ENCODE data around the gene FLNB.
A peak's percentile ranks its signal among the peaks of the same experiment; 100 is the strongest.
"Not testable (repeated sequence)": the region's sequence is repeated elsewhere in the genome, so short reads cannot be mapped to it uniquely, and the experiment has no call there.

FLNB gene

DNA sequence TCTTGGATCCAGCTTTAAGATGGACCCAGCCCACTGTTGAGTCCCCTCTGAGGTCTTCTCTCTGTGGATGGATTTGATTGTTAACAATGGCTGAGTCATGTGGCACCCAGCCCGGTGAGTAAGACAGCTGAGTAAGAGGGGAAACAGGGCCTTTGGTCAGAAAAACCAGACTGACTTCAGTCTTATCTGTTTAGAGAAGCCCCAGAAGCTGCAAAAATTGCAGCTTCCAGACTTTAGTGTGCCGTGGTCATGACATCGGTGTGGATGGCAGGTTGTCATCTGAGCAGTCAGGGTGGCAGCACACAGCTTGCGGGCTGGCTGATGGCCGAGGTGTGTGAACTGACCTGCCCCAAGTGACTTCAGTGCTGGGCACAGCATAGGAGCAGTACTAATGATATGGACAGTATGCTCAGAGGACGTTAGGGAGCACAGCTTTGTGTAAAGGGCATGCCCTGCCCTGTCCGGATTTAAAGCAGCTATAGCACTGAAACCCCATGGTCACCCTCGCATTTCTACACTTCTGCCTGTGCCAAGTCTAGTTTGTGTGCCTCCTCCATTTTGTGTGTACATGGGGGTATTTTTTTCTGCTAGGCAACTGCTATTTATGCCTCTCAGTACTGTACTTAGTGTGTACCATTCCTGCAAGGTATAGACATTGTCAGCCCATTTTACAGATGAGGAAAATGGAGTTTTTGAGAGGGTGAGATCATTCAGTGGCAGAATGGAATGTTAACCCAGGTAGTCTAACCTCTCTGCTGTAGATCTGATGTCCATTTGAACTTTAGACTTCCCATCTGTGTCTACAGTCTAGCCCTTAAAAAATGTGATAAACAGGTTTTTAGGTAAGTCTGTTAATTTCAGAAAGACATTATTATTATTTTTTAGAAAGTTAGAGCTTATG lies 44.4 kb downstream of the FLNB start:
- DNase-seq (ENCODE audit: low read depth), result peak; percentile 93

GRCh38 chr3:58054652-58055051 lies 46.4 kb downstream of the FLNB start:
- no peak for DNase-seq (ENCODE audit: low read depth)

DNA sequence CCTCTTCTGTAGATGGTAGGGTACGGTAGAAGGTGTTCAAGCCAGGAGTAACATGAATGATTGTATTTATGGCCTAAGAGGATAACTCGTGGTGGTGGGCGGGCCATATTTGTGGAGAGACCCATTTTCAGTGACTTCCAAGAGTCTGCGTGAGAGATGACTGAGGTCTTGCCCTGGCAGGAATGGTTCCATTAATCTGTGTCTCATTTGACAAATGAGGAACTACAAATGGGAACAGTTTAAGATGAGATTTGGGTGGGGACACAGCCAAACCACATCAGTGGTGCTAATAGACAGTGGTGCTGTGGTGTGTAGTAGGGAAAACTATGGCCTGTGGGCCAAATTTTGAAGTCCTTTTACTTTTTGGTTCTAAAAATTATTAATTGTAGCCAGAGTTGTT lies 47.1 kb downstream of the FLNB start:
- no peak for DNase-seq (ENCODE audit: low read depth)

GRCh38 chr3:58055891-58056290 lies 47.7 kb downstream of the FLNB start:
- DNase-seq (ENCODE audit: low read depth), result not testable (repeated sequence)

- DNase-seq (ENCODE audit: low read depth), result no peak
Measured at GRCh38 chr3:58058361-58059263, 50.4 kb downstream of the FLNB start.

DNA sequence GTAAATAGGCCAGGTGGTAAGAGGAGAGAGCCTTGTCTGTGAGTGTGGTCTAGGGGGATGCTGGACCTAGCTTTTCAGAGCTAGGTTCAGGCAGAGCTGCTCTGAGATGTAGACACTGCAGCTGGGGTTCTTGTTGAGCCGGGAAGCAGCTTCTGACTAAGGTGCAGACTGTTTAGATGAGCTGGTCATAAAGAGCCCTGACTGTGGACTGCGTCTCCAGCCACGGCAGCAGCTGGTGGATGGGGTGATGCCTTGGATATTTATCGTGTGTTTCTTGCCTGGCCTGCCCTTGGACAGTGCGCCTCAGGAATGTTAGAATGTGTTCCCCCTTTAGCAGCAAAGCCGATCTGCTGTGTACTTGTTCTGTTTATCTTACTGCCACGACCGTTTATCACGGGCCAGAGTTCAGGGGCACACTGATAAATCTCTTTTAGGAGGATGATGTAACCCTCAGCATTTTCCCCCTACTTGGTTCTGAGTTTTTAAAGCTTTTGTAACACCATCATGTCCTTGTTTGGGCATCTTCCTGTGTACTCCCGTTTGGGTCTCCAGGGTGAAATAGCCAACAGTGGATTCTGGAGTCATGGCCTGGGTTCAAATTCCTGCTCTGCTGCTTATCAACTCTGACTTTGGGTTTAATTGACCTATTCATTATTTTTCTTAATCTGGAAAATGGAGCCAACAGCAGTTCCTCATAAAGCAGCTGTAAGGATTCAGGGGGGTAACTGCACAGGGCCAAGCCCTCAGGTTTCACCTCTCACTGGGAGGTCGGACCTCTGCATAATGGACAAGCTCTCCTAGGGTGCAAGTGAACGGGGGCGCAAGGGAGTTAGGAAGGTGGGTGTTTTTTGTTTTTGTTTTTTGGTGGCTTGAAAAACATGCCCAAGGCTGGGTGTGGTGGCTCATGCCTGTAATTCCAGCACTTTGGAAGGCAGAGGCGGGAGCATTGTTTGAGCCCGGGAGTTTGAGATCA lies 51.4 kb downstream of the FLNB start:
- DNase-seq (ENCODE audit: low read depth), result peak; percentile 86

DNA sequence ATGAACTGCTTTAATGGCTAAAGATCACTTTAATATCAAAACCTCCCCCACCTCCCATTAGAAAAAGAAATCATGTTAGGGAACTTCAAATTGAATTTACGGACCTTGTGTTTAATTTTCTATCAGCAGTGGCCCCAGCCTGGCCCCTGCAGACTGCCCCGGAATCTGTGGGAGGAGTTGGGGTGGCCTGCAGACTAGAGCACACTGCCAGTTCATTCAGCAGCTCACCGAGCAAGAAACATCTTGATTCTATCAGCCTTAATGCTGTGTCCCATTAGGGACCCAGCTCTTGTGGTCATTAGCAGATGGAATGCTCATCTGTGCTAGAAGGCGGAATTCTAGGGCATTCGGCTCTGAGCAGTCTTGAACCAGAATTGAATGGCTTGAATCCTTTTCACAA lies 54.2 kb downstream of the FLNB start:
- DNase-seq (ENCODE audit: low read depth), result no peak

- DNase-seq (ENCODE audit: low read depth), result no peak
Measured at GRCh38 chr3:58063022-58063815, 55.0 kb downstream of the FLNB start.

GRCh38 chr3:58064923-58065638 lies 56.9 kb downstream of the FLNB start:
- no peak for DNase-seq (ENCODE audit: low read depth)

DNA sequence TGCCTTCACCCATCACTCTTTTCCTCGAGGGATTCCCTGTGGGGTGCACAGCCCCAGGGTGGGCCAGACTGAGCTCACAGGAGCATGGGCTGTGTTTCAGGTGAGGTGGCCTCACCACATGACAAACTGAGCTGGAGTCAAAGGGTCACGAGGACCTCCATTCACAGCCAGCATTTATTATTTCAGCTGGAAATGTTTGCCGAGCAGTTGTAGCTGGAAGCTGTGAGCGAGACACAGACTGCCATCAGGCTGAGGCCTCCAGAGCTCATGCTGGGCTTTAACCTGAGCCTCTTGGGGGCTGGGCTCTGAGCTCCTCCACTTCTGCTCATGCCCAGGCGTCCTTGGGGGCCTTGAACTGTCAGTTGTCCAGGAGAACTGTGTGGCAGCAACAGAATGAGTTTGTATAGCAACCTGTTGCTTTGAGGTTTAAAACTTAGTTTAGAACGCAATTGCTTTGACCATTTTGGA lies 57.5 kb downstream of the FLNB start:
- DNase-seq (ENCODE audit: low read depth), result no peak

DNA sequence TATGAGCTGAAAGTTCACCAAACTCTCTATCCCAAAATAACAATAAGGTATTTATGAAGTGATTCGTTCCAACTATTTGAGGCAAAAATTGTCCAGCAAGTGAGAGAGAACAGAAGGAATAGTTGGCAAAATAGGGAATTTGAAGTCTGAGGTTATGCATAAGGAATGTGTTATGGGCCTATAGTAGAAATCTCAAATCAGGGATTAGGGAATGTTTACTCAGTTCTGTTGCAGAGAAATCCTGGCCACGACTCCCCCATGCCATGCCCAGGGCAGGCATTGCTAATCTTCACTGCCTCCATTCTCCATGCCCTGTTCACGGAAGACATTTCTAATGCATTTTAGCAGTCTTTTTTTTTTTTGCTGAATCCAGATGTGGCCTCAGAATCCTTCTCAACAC lies 58.6 kb downstream of the FLNB start:
- DNase-seq (ENCODE audit: low read depth), result no peak

DNA sequence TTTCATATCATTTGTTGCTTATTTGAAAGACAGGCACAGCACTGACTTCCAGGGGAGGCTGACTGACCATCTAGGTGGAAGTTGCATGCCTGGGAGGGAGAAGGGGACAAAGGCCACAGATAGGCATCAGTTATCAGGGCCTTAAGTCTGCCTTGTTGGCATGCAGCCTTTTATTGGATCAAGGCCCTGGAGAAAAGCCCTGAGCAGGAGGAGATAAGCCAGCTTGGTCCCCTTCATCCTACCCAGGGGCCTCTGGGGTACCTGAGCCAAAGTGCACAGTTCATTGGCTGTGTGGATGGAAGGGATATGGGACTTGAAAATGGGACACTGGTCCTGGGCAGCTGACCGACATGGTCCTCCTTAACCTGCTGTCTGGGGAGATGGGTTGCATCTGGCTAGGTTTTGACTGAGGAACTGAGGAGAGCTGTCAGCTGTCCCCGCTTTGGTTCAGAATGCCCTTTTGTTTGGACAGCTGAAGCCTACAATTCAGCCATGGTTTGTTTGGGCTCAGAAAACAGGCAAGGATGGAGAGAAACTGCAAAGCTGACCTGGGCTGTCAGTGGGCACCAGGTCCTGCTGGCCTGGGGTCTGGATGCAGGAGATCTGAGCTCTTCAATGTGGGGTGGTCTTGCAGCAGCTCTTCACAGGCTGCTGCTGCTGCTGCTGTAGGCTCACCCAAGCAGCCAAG lies 60.0 kb downstream of the FLNB start:
- DNase-seq (ENCODE audit: low read depth), result no peak

DNA sequence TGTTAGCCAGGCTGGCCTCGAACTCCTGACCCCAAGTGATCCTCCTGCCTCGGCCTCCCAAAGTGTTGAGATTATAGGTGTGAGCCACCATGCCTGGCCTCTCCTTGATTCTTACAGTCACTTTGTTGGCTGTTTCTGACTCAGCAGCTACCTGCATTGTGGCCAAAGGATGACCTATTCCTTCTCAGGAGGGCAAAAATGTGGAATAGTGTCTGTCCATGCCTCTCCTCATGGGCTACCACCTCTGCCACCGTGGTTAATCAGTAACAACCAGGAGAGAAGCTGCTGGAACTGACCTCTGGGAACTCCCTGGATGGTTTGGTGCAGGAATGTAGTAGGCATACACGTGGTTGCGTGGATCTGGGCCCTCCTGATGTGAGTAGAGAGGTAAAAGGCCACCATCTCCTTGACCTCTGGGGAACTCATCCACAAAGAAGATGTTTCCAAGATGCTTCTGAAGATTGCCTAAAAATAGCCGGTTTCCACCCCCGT lies 63.3 kb downstream of the FLNB start:
- no peak for DNase-seq (ENCODE audit: low read depth)

DNA sequence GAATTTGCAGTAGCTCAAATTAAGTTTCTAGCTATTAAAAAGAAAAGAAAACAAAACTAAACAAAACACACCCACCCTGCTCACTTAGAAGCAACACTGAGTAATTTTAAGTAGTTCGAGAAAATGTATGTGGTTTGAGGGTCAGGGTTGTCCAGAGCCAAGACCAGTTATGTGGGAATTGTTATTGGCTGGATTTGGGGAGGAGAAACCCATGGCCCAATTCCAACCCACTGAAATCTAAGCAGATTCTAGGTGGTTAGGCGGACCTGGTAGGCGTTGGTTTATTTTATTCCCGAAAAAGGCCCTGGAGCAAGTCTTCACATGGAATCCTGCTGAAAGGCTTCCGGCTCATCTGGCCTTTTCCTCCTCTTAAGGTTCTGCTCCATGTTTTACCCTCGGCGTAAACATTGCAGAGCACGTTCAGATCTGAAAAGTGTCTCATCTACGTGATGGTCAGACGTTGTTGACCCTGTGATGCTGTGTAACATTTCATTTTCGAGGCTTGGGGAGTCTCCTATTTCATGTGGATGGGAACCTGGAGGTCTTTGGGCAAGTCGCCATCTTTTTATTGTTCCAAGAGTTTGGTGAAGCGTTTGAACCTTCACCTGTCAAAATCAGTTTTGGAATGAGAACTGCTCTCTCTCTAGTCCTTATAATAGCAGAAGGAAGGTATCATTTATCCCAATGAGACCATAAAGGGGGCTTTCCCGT lies 64.0 kb downstream of the FLNB start:
- DNase-seq (ENCODE audit: low read depth), result no peak

GRCh38 chr3:58072763-58073130 lies 64.5 kb downstream of the FLNB start:
- no peak for DNase-seq (ENCODE audit: low read depth)

- DNase-seq (ENCODE audit: low read depth), result no peak
Measured at GRCh38 chr3:58073301-58074108, 65.3 kb downstream of the FLNB start.

DNA sequence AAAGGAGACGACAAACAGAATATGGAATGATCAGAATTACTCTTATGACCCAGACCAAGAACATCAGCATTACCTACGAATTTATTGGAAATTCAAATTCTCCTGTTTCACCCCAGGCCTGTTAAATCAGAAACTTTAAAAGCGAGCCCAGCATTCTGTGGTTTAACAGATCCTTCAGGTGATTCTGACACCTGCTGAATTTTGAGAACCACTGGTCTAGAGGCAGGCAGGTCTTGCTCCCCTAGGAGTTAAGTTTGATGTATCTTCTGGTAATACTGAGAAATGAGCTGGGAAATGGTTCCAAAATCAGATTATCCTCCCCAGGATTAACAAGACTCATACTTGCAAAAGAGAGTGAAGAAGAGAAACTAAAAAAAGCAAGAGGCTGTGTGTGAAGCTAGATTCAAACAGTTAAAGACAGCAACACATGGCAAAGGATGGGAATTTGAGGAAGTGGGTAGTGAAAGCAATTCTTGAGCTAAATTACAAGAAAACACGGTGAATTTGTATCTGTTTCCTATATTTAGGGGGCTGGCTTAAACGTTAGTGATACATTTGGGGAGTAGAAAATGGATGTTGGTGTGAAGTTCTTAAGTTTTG lies 66.0 kb downstream of the FLNB start:
- DNase-seq (ENCODE audit: low read depth), result no peak

DNA sequence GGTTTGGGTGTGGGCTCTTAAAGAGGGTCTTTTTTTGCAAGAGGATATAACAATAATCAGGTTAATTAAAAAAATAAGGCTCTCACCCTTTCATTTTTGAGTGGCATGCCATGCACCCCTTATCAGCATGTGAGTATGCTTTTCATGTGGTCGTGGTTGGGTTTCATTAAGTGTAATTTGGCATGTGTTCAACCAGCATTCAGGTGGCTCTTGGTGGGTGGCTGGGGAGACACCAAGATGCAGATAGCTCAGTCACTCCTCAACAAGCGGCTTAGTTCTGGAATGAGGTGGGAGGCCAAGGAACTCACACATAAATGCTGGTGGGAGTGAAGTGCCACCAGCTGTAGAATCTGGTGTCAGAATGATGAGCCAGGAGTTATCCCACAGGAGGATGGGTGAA lies 66.8 kb downstream of the FLNB start:
- no peak for DNase-seq (ENCODE audit: low read depth)
